ENCODE measurements around the gene POU2F1. TPM values are rescaled to one million over a fixed set of nuclear protein-coding genes. Genes with fewer than 3 reads are reported as not detected.

POU2F1 gene
- total RNA-seq, 2 experiments from 2014 or later, result 18.7 to 52.3 TPM

- peak overlapping the region; percentile 38 for H3K27ac ChIP-seq (ENCODE audit: low read depth, low read length, poor library complexity, severe bottlenecking)
- H3K36me3 ChIP-seq (ENCODE audit: insufficient read depth, low read length), result no peaks in the 10 kb centered on the region
- no peaks in the 10 kb centered on the region for H3K9me2 ChIP-seq (ENCODE audit: insufficient read depth, low read length)
- peak overlapping the region; percentile 94; the same call in 1 of the 2 replicates for H2AFZ ChIP-seq (ENCODE audit: low read length)
- CTCF ChIA-PET (ENCODE audit: unreplicated experiment), result interaction anchor here (0.6 kb wide), 1 partner anchor 185 kb away, joined by 18 read pairs; no protein-coding TSS in a partner anchor
- no TSS peak for BruUV-seq (replicated peaks)
- POLR2A ChIA-PET, result interaction anchor here (0.5 to 2.0 kb wide), 7 partner anchors 17 to 211 kb away, joined by 3 to 5 read pairs (median 4); partner anchors contain the start of gene POU2F1
- peak; percentile 48 for DNase-seq (ENCODE audit: low spot score)
- no peaks in the 10 kb centered on the region for H4K20me1 ChIP-seq (ENCODE audit: insufficient read depth, low read length)
- peaks cover 41% of the 10 kb centered on the region for H3K4me1 ChIP-seq (ENCODE audit: insufficient read depth, low read length, poor library complexity, severe bottlenecking)
- H3K9me3 ChIP-seq (ENCODE audit: low read length), result no peaks in the 10 kb centered on the region
- intact Hi-C loops (cut with micrococcal nuclease; ENCODE audit: unreplicated experiment), result no loop called here
- peak overlapping the region; percentile 1 for H3K4me3 ChIP-seq (ENCODE audit: low read depth, low read length, poor library complexity, severe bottlenecking)
- no peaks in the 10 kb centered on the region for H3K79me2 ChIP-seq (ENCODE audit: insufficient read depth, low read depth, low read length)
- TF ChIP-seq, protein P1, sequence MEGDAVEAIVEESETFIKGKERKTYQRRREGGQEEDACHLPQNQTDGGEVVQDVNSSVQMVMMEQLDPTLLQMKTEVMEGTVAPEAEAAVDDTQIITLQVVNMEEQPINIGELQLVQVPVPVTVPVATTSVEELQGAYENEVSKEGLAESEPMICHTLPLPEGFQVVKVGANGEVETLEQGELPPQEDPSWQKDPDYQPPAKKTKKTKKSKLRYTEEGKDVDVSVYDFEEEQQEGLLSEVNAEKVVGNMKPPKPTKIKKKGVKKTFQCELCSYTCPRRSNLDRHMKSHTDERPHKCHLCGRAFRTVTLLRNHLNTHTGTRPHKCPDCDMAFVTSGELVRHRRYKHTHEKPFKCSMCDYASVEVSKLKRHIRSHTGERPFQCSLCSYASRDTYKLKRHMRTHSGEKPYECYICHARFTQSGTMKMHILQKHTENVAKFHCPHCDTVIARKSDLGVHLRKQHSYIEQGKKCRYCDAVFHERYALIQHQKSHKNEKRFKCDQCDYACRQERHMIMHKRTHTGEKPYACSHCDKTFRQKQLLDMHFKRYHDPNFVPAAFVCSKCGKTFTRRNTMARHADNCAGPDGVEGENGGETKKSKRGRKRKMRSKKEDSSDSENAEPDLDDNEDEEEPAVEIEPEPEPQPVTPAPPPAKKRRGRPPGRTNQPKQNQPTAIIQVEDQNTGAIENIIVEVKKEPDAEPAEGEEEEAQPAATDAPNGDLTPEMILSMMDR (conservative IDR thresholded peaks at IDR 0.05; ENCODE audit: low read length), result no peak
- no peak for TF ChIP-seq EZH2phosphoT487 (IDR thresholded peaks at IDR 0.05; ENCODE audit: borderline replicate concordance, low read depth, low read length)
- peak overlapping the region; percentile 77 for H3K4me2 ChIP-seq (ENCODE audit: low read length)
Observed at GRCh38 chr1:167431261-167431908, 210.7 kb downstream of the POU2F1 start.

DNA sequence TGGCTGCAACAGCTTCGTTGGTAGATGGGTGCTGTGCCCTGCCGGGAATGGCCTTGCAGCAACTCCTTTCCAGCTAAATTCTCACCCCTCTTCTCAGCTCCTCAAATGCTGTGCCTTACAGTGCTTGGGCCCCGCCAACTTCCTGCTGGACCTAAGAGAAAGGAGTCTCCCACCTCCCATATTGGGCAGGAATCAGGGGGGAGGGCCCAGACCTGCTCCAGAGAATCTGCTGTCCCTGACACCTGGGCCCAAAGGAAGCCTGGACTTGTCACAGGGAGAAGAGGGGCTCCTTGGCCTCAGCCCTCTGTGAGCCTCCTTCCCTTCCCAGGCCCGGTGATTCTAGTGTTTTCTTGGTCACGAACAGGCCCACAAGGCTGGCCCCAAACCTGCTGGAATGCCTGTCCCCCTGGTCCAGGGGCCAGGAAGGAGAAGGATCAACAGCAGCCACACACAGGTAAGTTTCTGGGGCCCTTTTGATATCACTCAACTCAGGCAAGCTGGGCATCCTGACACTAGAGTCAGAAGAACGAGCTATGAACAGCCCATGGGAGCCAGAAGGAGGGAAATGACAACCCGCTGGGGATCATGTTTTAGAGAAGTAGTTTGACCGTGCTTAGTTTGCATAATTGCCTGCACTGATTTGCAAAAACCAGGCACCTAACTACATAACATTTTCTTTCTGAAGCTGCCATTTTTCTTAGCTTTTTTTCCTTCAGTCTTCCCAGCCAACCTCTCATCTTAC, 211.4 kb downstream of the POU2F1 start:
- peak overlapping the region; percentile 94; the same call in 1 of the 2 replicates for H2AFZ ChIP-seq (ENCODE audit: low read length)
- H3K4me3 ChIP-seq (ENCODE audit: low read depth, low read length, poor library complexity, severe bottlenecking), result no peak overlapping the region
- H4K20me1 ChIP-seq (ENCODE audit: insufficient read depth, low read length), result no peaks in the 10 kb centered on the region
- intact Hi-C loops (cut with micrococcal nuclease; ENCODE audit: unreplicated experiment), result no loop called here
- H3K9me2 ChIP-seq (ENCODE audit: insufficient read depth, low read length), result no peaks in the 10 kb centered on the region
- no peaks in the 10 kb centered on the region for H3K9me3 ChIP-seq (ENCODE audit: low read length)
- ChIA-PET POLR2A (interaction anchor here (0.5 to 2.0 kb wide), 6 partner anchors 18 to 212 kb away, joined by 3 to 5 read pairs (median 4); partner anchors contain the start of gene POU2F1), CTCF (ENCODE audit: unreplicated experiment) (interaction anchor here (0.9 kb wide), 1 partner anchor 201 kb away, joined by 3 read pairs; no protein-coding TSS in a partner anchor)
- TF ChIP-seq, protein P1 (conservative IDR thresholded peaks at IDR 0.05; ENCODE audit: low read length), result no peak
- TF ChIP-seq EZH2phosphoT487 (IDR thresholded peaks at IDR 0.05; ENCODE audit: borderline replicate concordance, low read depth, low read length), result no peak
- no peaks in the 10 kb centered on the region for H3K79me2 ChIP-seq (ENCODE audit: insufficient read depth, low read depth, low read length)
- H3K27ac ChIP-seq (ENCODE audit: low read depth, low read length, poor library complexity, severe bottlenecking), result no peak overlapping the region
- no TSS peak for BruUV-seq (replicated peaks)
- H3K36me3 ChIP-seq (ENCODE audit: insufficient read depth, low read length), result no peaks in the 10 kb centered on the region
- H3K4me2 ChIP-seq (ENCODE audit: low read length), result peak overlapping the region; percentile 77
- no peak for DNase-seq (ENCODE audit: low spot score)
- peaks cover 41% of the 10 kb centered on the region for H3K4me1 ChIP-seq (ENCODE audit: insufficient read depth, low read length, poor library complexity, severe bottlenecking)
